ENCODE data around the gene GNAQ. TPM values are rescaled to one million over a fixed set of nuclear protein-coding genes. Genes with fewer than 3 reads are reported as not detected.

GNAQ gene
- polyA plus RNA-seq, 1 donor (not counting 4 experiments of a cell fraction or from before 2014, with no cell fraction given) = 64.3 TPM

DNA sequence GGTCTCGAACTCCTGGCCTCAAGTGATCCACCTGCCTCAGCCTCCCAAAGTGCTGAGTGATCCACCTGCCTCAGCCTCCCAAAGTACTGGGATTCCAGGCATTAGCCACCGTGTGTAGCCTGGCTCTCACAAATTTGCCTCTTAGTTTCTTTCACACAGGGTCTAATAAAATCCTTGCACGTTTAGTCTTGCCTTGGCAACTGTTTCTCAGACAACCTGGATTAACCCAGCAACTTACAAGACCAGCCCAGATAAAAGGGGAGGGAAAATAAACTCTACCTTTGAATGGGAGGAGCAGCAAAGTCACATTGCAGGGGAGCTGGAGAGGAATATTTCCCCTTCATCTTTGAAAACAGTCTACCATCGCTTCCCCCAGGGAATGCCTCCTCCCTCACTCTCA is 354.2 kb downstream of the GNAQ start:
- Histone ChIP-seq H3K9ac (ENCODE audit: control insufficient read depth, extremely low read depth, insufficient read depth, low read length) (no peak overlapping the region), H3K36me3 (ENCODE audit: control insufficient read depth in 2 of 2, extremely low read depth in 1 of 2, insufficient read depth in 2 of 2, low read length in 2 of 2) (no peaks in the 10 kb centered on the region), H3K4me1 (ENCODE audit: control insufficient read depth, extremely low read depth, insufficient read depth, low read length) (no peaks in the 10 kb centered on the region), H3K9me1 (ENCODE audit: control insufficient read depth, extremely low read depth, insufficient read depth, low read length) (no peaks in the 10 kb centered on the region), H3K27ac (ENCODE audit: control insufficient read depth, insufficient read depth, low read length) (no peak overlapping the region), H3K4me3 (ENCODE audit: control insufficient read depth in 2 of 3, extremely low read depth in 1 of 3, insufficient read depth in 2 of 3, low read depth in 1 of 3, low read length in 3 of 3) (no peak overlapping the region), H3K27me3 (ENCODE audit: control insufficient read depth, extremely low read depth, insufficient read depth, low read length) (no peaks in the 10 kb centered on the region), H2AFZ (ENCODE audit: control insufficient read depth, low read length) (no peak overlapping the region), H4K20me1 (ENCODE audit: control insufficient read depth, extremely low read depth, insufficient read depth, low read length) (no peaks in the 10 kb centered on the region), H3K79me2 (ENCODE audit: control insufficient read depth, insufficient read depth, low read length) (no peaks in the 10 kb centered on the region), H3K9me3 (ENCODE audit: control insufficient read depth, low read depth, low read length) (no peaks in the 10 kb centered on the region), H3K4me2 (ENCODE audit: control insufficient read depth, extremely low read depth, insufficient read depth, low read depth, low read length) (no peak overlapping the region)
- TF ChIP-seq EZH2 (IDR thresholded peaks at IDR 0.05; ENCODE audit: low read length) = no peak
- TF ChIP-seq, protein P1, sequence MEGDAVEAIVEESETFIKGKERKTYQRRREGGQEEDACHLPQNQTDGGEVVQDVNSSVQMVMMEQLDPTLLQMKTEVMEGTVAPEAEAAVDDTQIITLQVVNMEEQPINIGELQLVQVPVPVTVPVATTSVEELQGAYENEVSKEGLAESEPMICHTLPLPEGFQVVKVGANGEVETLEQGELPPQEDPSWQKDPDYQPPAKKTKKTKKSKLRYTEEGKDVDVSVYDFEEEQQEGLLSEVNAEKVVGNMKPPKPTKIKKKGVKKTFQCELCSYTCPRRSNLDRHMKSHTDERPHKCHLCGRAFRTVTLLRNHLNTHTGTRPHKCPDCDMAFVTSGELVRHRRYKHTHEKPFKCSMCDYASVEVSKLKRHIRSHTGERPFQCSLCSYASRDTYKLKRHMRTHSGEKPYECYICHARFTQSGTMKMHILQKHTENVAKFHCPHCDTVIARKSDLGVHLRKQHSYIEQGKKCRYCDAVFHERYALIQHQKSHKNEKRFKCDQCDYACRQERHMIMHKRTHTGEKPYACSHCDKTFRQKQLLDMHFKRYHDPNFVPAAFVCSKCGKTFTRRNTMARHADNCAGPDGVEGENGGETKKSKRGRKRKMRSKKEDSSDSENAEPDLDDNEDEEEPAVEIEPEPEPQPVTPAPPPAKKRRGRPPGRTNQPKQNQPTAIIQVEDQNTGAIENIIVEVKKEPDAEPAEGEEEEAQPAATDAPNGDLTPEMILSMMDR (optimal IDR thresholded peaks at IDR 0.05 in 1 of 3, IDR thresholded peaks at IDR 0.05 in 1 of 3, conservative IDR thresholded peaks at IDR 0.05 in 1 of 3; ENCODE audit: extremely low read depth in 1 of 3, insufficient read depth in 2 of 3, low read length in 3 of 3) = no peak
- no peak for FAIRE-seq
- dilution Hi-C loops (cut with MboI; ENCODE audit: extremely low pct_ligation_motif_present, low sequenced_read_pairs) = no loop called here
- no peak for DNase-seq (ENCODE audit: low read depth, low spot score)

GRCh38 chr9:77673941-77674791 is 357.4 kb downstream of the GNAQ start:
- Histone ChIP-seq H3K4me2 (ENCODE audit: control insufficient read depth, extremely low read depth, insufficient read depth, low read depth, low read length) (no peak overlapping the region), H3K27me3 (ENCODE audit: control insufficient read depth, extremely low read depth, insufficient read depth, low read length) (peaks cover 4% of the 10 kb centered on the region), H3K9me3 (ENCODE audit: control insufficient read depth, low read depth, low read length) (no peaks in the 10 kb centered on the region), H3K9me1 (ENCODE audit: control insufficient read depth, extremely low read depth, insufficient read depth, low read length) (no peaks in the 10 kb centered on the region), H2AFZ (ENCODE audit: control insufficient read depth, low read length) (no peak overlapping the region), H3K4me3 (ENCODE audit: control insufficient read depth in 2 of 3, extremely low read depth in 1 of 3, insufficient read depth in 2 of 3, low read depth in 1 of 3, low read length in 3 of 3) (no peak overlapping the region), H3K4me1 (ENCODE audit: control insufficient read depth, extremely low read depth, insufficient read depth, low read length) (no peaks in the 10 kb centered on the region), H3K79me2 (ENCODE audit: control insufficient read depth, insufficient read depth, low read length) (no peaks in the 10 kb centered on the region), H4K20me1 (ENCODE audit: control insufficient read depth, extremely low read depth, insufficient read depth, low read length) (no peaks in the 10 kb centered on the region), H3K9ac (ENCODE audit: control insufficient read depth, extremely low read depth, insufficient read depth, low read length) (no peak overlapping the region), H3K36me3 (ENCODE audit: control insufficient read depth in 2 of 2, extremely low read depth in 1 of 2, insufficient read depth in 2 of 2, low read length in 2 of 2) (no peaks in the 10 kb centered on the region), H3K27ac (ENCODE audit: control insufficient read depth, insufficient read depth, low read length) (no peak overlapping the region)
- FAIRE-seq (no peak), DNase-seq (ENCODE audit: low read depth, low spot score) (no peak)
- TF ChIP-seq, protein P1 (optimal IDR thresholded peaks at IDR 0.05 in 1 of 3, IDR thresholded peaks at IDR 0.05 in 1 of 3, conservative IDR thresholded peaks at IDR 0.05 in 1 of 3; ENCODE audit: extremely low read depth in 1 of 3, insufficient read depth in 2 of 3, low read length in 3 of 3) = no peak
- TF ChIP-seq EZH2 (IDR thresholded peaks at IDR 0.05; ENCODE audit: low read length) = no peak
- dilution Hi-C loops (cut with MboI; ENCODE audit: extremely low pct_ligation_motif_present, low sequenced_read_pairs) = no loop called here

Data from keratinocyte (primary cell).